ENCODE results near the gene APELA. TPM values are rescaled to one million over a fixed set of nuclear protein-coding genes. Genes with fewer than 3 reads are reported as not detected.

APELA gene
- total RNA-seq, 2 donors from 2014 or later = not detected

DNA sequence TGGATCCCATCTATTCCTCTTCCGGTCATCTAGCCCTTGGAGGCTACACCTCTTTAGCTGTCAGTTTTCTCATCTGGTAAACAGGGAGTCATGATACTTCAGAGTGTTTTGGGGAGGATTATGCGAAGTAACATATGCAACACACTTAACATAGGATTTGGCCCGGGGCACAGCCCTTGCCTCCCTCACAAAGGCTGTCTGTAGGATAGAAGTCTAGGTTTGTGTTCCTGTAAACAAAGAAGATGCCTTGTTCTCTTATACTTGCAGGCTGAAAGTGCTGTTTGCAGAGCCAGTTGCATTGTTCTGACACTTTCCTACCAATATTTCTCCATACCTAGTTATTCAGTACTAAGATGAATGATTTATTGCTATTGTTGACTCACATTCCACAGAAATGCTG lies 2.2 kb upstream of the APELA start:
- WGBS, 2 donors = 63 to 67% methylated on average over 3 of the region's 3 CpGs
- intact Hi-C loops (cut with DNase I) = no loop called here
- no peak for TF ChIP-seq POLR2A (IDR thresholded peaks at IDR 0.05)
- TF ChIP-seq, protein P1, sequence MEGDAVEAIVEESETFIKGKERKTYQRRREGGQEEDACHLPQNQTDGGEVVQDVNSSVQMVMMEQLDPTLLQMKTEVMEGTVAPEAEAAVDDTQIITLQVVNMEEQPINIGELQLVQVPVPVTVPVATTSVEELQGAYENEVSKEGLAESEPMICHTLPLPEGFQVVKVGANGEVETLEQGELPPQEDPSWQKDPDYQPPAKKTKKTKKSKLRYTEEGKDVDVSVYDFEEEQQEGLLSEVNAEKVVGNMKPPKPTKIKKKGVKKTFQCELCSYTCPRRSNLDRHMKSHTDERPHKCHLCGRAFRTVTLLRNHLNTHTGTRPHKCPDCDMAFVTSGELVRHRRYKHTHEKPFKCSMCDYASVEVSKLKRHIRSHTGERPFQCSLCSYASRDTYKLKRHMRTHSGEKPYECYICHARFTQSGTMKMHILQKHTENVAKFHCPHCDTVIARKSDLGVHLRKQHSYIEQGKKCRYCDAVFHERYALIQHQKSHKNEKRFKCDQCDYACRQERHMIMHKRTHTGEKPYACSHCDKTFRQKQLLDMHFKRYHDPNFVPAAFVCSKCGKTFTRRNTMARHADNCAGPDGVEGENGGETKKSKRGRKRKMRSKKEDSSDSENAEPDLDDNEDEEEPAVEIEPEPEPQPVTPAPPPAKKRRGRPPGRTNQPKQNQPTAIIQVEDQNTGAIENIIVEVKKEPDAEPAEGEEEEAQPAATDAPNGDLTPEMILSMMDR (IDR thresholded peaks at IDR 0.05) = no peak
- Histone ChIP-seq H3K27ac (no peak overlapping the region), H3K36me3 (replicated peaks in 1 of 2; ENCODE audit: insufficient read depth in 1 of 2, low read depth in 2 of 2) (no peaks in the 10 kb centered on the region), H3K9me3 (no peaks in the 10 kb centered on the region), H3K4me1 (no peaks in the 10 kb centered on the region), H3K4me3 (no peak overlapping the region), H3K27me3 (no peaks in the 10 kb centered on the region)
- DNase-seq (no peak), ATAC-seq (no peak)

DNA sequence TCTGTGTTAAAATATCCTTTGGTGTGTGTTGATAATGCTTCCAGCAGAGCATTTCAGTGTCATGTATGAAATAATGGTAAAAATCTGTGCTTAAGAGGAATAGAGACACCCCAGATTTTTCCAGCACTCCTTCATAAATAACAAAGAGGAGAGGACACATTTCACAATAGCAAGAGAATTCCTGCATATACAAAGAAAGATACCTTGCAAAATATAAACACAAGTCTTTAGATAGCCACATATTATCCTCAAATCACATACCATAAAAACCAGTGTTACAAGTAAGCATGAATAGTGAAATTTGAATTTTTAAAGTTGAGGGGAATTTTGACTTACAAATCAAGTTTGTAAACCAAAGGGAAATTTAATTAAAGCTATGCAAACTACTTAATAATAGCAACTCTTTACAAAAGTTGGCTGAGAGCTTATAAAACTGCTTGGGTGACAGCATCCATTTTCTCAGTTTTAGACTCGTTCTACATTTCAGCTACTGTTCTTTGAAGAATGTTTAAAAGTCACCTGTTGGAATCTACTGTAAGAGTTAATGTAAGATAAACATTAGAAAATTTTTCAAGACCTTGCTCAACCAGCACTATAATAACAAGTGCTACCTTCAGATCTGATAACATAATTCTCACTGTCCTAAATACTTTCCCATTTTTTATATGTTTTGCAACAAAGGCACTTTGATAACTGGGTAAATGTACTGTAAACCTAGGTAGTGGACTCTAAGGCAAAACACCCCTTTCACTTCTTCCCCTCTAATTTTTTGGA lies 3.7 kb downstream of the APELA start:
- ATAC-seq (no peak), DNase-seq (no peak)
- H3K4me1 ChIP-seq = no peaks in the 10 kb centered on the region
- WGBS, 2 donors = 18 to 31% methylated on average over 1 of the region's 1 CpG
- H3K9me3 ChIP-seq = no peaks in the 10 kb centered on the region
- intact Hi-C loops (cut with DNase I) = no loop called here
- no peaks in the 10 kb centered on the region for H3K36me3 ChIP-seq (replicated peaks in 1 of 2; ENCODE audit: insufficient read depth in 1 of 2, low read depth in 2 of 2)
- no peaks in the 10 kb centered on the region for H3K27me3 ChIP-seq
- H3K27ac ChIP-seq = no peak overlapping the region
- no peak for TF ChIP-seq POLR2A (IDR thresholded peaks at IDR 0.05)
- TF ChIP-seq, protein P1 (IDR thresholded peaks at IDR 0.05) = no peak
- H3K4me3 ChIP-seq = no peak overlapping the region

DNA sequence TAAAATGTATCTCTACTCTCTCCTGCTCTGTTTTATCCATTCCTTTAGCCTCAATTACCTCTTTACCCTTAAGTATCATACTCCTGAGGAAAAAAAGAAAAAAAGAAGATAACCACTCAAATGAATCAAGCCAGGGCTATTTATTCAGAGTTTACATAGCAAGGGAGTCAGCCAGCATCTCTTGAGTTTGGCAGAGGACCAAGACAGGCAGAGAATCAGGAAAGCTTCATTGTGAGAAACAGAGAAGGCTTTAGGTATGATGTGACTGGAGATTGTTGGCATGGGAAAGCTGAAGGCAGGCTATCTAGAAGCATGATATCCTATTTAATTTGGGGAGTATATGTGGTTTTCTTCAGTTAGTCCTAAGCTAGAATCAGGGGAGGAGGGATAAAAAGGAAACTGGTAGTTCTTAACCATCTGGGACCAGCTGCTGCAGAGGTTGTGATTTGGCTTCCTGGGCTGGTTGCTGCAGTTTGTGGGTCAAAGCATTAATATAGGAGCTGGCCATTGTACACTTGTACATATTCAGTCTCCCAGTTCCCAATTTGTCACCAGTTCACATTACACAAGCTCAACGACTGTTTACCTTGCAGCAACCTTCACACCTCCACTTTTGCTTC lies 11.2 kb downstream of the APELA start:
- DNase-seq = no peak
- WGBS, 2 donors = 29 to 40% methylated on average over 1 of the region's 1 CpG
- TF ChIP-seq, protein P1 (IDR thresholded peaks at IDR 0.05) = no peak
- no peak for TF ChIP-seq POLR2A (IDR thresholded peaks at IDR 0.05)
- no peaks in the 10 kb centered on the region for H3K9me3 ChIP-seq
- H3K4me3 ChIP-seq = no peak overlapping the region
- no peaks in the 10 kb centered on the region for H3K36me3 ChIP-seq (replicated peaks in 1 of 2; ENCODE audit: insufficient read depth in 1 of 2, low read depth in 2 of 2)
- no peaks in the 10 kb centered on the region for H3K4me1 ChIP-seq
- intact Hi-C loops (cut with DNase I) = no loop called here
- no peaks in the 10 kb centered on the region for H3K27me3 ChIP-seq
- H3K27ac ChIP-seq = no peak overlapping the region
- ATAC-seq = no peak

DNA sequence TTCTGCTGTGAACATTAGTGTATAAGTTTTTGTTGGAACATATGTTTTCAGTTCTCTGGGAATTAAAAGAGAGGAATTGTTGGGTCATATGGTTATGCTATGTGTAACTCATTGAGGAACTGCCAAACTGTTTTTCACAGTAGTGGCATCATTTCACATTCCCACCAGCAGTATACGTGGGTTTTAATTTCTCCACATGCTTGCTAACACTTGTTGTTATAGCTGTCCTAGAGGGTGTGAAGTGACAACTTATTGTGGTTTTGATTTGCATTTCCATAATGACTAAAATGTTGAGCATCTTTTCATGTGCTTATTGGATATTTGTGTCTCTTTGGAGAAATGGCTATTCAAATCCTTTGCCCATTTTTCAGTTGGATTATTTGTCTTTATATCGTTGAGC lies 13.7 kb downstream of the APELA start:
- no peak for DNase-seq
- Histone ChIP-seq H3K36me3 (replicated peaks in 1 of 2; ENCODE audit: insufficient read depth in 1 of 2, low read depth in 2 of 2) (no peaks in the 10 kb centered on the region), H3K4me1 (no peaks in the 10 kb centered on the region), H3K27me3 (no peaks in the 10 kb centered on the region), H3K9me3 (no peaks in the 10 kb centered on the region), H3K27ac (no peak overlapping the region), H3K4me3 (no peak overlapping the region)
- no peak for TF ChIP-seq POLR2A (IDR thresholded peaks at IDR 0.05)
- TF ChIP-seq, protein P1 (IDR thresholded peaks at IDR 0.05) = no peak
- WGBS, 2 donors = 59 to 66% methylated on average over 2 of the region's 2 CpGs
- intact Hi-C loops (cut with DNase I) = no loop called here
- no peak for ATAC-seq

Measured in body of pancreas (tissue), 4 donors.